IPS DF 6.9 (cell line): ENCODE results near the gene HSD3B7.

Source experiments
- DNase-seq: peaks from one replicate; pipeline ENCODE4 v3.0.0-alpha.2; 2013; ENCODE audit warnings: low read depth, low spot score
- H3K27ac ChIP-seq: one replicate; pipeline ENCODE4 v1.5.1; 2013; ENCODE audit warnings: low read length, control low read depth
- H3K27me3 ChIP-seq: 2 replicates; pipeline ENCODE4 v1.6.1; 2013; ENCODE audit warnings: mild to moderate bottlenecking, low read length; ENCODE audit not compliant: control insufficient read depth, insufficient read depth
- H3K36me3 ChIP-seq: 2 replicates; pipeline ENCODE4 v1.6.1; 2013; ENCODE audit warnings: low read length; ENCODE audit not compliant: control insufficient read depth, insufficient read depth
- H3K4me1 ChIP-seq: 2 replicates; pipeline ENCODE4 v1.6.1; 2013; ENCODE audit warnings: low read length; ENCODE audit not compliant: control insufficient read depth, insufficient read depth
- H3K4me3 ChIP-seq: 2 replicates; pipeline ENCODE4 v1.5.1; 2013; ENCODE audit warnings: mild to moderate bottlenecking, low read length
- H3K9me3 ChIP-seq: 2 replicates; pipeline ENCODE4 v1.6.1; 2013; ENCODE audit warnings: low read length, inconsistent platforms; ENCODE audit not compliant: control insufficient read depth, insufficient read depth
- WGBS: extraction: QIAGEN DNeasy Blood & Tissue Kit; methylation state at CpG from one replicate; pipeline ENCODE4 v1.1.7; 2013; ENCODE audit warnings: mixed read lengths, missing lambda C conversion rate; ENCODE audit not compliant: insufficient read length, insufficient coverage; 5-methylcytosine and 5-hydroxymethylcytosine counted together

Gene HSD3B7

DNA sequence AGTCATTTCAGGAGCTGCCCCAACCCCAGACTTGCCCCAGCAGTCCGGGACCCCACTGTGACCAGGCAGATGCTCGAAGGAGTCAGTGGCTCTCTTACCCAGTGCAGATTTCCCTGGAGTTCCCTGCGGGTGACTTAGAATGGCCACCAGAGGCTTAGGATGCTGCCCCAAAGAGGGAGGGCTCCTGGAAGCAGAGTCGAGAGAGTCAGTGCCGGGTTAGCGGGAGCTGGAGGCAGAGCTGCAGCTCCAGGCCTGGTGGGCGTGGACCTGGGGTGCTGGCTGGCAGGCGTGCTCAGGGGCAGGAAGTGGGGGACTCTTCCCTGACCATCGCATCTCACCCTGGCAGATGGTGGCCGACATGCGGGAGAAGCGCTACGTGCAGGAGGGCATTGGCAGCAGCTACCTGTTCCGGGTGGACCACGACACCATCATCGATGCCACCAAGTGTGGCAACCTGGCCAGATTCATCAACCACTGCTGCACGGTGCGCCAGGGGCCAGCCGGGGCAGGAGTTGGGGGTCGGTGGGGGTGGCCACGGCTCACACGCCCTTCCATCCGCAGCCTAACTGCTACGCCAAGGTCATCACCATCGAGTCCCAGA is 1.6 kb upstream of the HSD3B7 start:
- no peak for DNase-seq

DNA sequence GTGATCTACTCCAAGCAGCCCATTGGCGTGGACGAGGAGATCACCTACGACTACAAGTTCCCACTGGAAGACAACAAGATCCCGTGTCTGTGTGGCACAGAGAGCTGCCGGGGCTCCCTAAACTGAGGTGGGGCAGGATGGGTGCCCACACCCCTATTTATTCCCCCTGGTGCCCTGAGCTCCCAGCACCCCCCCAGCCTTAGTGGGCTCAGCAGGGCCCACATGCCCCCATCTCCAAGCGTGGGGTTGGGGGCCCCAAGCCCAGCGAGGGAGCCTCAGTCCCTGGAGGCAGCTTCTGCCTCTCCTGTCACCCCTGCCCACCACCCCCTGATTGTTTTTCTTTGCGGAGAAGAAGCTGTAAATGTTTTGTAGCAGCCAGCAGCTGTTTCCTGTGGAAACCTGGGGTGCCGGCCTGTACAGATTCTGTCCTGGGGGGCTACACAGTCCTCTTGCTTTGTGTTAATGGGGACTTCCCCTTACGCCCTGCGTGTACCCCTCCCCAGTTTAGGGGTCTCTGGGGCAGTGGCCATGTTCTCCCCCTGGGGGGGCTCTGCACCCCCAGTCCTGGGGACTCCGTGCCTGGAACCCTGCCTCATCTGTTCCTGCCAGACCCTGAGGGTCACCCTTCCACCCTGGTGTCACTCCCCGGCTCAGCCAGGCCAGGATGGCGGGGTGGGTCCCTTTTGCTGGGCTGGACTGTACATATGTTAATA is 953 bp upstream of the HSD3B7 start:
- WGBS = no CpG with 5 or more reads among the region's 14 CpGs
- Histone ChIP-seq H3K27ac (no peak overlapping the region), H3K36me3 (peaks cover 24% of the 10 kb centered on the region), H3K9me3 (no peaks in the 10 kb centered on the region), H3K27me3 (no peaks in the 10 kb centered on the region), H3K4me3 (no peak overlapping the region), H3K4me1 (peaks cover 2% of the 10 kb centered on the region; the same call in 1 of the 2 replicates)
- DNase-seq = no peak

More for the DNA sequence above, 1.6 kb upstream of the HSD3B7 start:
- H3K9me3 ChIP-seq = no peaks in the 10 kb centered on the region
- no peak overlapping the region for H3K27ac ChIP-seq
- no CpG with 5 or more reads among the region's 25 CpGs for WGBS
- H3K36me3 ChIP-seq = peaks cover 31% of the 10 kb centered on the region
- no peak overlapping the region for H3K4me3 ChIP-seq
- peaks cover 2% of the 10 kb centered on the region; the same call in 1 of the 2 replicates for H3K4me1 ChIP-seq
- no peaks in the 10 kb centered on the region for H3K27me3 ChIP-seq

DNA sequence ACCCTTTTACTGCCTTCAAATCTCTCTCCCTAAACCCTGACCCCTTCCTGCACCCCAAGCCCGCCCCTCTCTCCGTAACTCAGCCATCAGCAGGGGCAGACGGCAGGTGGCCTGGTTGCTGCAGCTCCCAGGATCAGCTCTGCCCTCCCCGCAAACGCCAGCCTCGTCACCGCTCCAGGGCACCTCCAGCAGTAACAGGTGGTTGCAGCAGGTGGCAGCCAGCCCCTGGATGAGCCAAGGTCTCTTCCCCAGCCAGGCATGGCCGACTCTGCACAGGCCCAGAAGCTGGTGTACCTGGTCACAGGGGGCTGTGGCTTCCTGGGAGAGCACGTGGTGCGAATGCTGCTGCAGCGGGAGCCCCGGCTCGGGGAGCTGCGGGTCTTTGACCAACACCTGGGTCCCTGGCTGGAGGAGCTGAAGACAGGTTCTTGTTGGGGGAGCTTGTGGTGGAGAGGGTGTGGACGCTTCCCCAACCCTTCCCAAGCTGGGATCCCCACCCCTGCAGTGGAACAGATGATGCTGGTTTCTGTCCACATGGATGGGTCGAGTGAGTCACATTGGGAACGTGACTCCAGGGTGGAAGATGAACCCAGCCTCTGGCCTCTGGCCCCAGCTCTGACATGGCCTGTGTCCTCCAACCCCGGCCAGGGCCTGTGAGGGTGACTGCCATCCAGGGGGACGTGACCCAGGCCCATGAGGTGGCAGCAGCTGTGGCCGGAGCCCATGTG is 558 bp downstream of the HSD3B7 start:
- DNase-seq = no peak
- no peak overlapping the region; the same call in 1 of the 2 replicates for H3K4me3 ChIP-seq
- peaks cover 2% of the 10 kb centered on the region; the same call in 1 of the 2 replicates for H3K4me1 ChIP-seq
- no peaks in the 10 kb centered on the region for H3K9me3 ChIP-seq
- peaks cover 12% of the 10 kb centered on the region for H3K36me3 ChIP-seq
- WGBS = no CpG with 5 or more reads among the region's 20 CpGs
- no peak overlapping the region for H3K27ac ChIP-seq
- H3K27me3 ChIP-seq = no peaks in the 10 kb centered on the region

DNA sequence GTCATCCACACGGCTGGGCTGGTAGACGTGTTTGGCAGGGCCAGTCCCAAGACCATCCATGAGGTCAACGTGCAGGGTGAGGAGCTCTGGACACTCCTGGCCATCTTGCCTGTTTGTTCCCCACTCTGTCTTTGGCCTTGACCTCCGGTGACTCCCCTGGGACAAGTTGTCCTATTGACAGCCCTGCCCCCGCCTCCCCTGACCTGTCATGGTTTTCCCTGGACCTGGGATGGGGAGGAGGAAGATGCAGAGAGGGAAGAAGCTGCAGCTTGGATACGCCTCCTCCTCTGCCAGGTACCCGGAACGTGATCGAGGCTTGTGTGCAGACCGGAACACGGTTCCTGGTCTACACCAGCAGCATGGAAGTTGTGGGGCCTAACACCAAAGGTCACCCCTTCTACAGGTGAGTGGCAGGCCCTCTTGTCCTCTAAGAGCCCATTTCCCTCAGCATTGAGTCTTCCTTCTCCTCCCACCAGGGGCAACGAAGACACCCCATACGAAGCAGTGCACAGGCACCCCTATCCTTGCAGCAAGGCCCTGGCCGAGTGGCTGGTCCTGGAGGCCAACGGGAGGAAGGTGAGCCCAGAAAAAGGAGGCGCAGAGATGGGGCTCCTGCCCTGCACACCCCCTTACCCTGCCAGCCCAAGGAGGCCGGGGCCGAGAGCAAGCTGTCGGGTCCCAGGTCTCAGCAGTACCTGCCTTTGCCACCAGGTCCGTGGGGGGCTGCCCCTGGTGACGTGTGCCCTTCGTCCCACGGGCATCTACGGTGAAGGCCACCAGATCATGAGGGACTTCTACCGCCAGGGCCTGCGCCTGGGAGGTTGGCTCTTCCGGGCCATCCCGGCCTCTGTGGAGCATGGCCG is 1.4 kb downstream of the HSD3B7 start:
- no peak for DNase-seq
- Histone ChIP-seq H3K9me3 (no peaks in the 10 kb centered on the region), H3K27ac (no peak overlapping the region), H3K36me3 (peaks cover 7% of the 10 kb centered on the region), H3K4me1 (peaks cover 2% of the 10 kb centered on the region; the same call in 1 of the 2 replicates), H3K27me3 (no peaks in the 10 kb centered on the region), H3K4me3 (no peak overlapping the region)
- no CpG with 5 or more reads among the region's 29 CpGs for WGBS

DNA sequence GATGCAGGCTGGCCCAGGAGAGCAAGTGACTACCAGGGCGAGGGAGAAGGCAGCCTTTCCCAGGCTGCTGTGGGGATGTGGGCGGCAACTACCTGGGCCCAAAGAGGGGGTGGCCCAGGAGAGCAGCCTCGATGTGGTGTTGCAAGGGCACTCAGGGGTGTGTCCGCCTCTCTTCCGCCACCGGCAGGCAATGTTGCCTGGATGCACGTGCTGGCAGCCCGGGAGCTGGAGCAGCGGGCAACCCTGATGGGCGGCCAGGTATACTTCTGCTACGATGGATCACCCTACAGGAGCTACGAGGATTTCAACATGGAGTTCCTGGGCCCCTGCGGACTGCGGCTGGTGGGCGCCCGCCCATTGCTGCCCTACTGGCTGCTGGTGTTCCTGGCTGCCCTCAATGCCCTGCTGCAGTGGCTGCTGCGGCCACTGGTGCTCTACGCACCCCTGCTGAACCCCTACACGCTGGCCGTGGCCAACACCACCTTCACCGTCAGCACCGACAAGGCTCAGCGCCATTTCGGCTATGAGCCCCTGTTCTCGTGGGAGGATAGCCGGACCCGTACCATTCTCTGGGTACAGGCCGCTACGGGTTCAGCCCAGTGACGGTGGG is 2.7 kb downstream of the HSD3B7 start:
- Histone ChIP-seq H3K9me3 (no peaks in the 10 kb centered on the region), H3K27me3 (no peaks in the 10 kb centered on the region), H3K27ac (no peak overlapping the region), H3K36me3 (peaks cover 4% of the 10 kb centered on the region), H3K4me1 (peaks cover 2% of the 10 kb centered on the region; the same call in 1 of the 2 replicates), H3K4me3 (no peak overlapping the region)
- WGBS = no CpG with 5 or more reads among the region's 30 CpGs
- DNase-seq = no peak

DNA sequence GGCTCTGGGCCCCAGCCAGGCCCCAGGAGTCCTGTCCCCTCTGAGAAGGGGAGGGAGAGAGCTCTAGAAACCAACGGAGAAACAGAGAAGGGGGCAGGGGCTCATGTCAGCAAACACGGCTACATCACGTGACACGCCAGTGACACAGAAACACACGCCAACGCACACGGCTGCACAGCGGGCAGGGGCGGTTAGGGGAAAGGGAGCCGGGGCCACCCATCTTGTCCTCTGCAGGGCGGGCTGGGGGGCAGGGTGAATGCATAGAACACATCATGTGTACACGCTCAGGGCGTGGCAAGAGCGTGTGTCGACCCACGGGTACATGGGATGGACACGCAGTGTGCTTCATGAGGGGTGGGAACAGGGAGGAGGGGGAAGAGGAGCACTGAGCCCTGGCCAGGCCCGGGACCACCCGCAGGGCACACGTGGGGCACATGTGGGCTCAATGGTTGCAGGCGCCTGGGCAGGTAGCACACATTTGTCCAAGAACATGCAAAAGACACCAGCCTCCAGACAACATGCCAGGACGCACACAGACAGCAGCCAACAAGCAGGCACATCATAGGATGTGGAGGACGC is 4.6 kb downstream of the HSD3B7 start:
- Histone ChIP-seq H3K4me3 (no peak overlapping the region), H3K27me3 (no peaks in the 10 kb centered on the region), H3K36me3 (no peaks in the 10 kb centered on the region), H3K9me3 (no peaks in the 10 kb centered on the region), H3K4me1 (peaks cover 2% of the 10 kb centered on the region; the same call in 1 of the 2 replicates), H3K27ac (no peak overlapping the region)
- no CpG with 5 or more reads among the region's 23 CpGs for WGBS
- DNase-seq = no peak

DNA sequence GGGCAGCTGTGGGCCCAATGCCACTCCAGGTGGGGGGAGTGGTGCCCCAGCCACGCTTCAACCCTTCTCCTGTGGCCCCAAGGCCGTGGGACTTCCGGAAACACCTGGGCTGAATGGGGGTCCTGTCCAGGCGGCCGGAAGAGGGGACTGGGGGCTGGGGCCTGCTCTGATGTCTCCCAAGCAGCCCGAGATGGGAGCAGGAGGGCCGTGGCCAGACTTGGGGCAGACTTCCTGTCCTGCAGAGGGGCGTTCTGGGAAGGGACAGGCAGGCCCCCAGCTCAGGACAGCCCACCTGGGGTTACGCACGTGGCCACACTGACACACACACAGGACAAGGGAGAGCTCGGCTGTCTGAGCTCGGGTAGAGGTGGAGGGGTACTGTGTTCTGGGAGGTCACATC is 5.1 kb downstream of the HSD3B7 start:
- no peaks in the 10 kb centered on the region for H3K9me3 ChIP-seq
- H3K27ac ChIP-seq = no peak overlapping the region
- no CpG with 5 or more reads among the region's 12 CpGs for whole genome bisulfite sequencing
- H3K4me3 ChIP-seq = no peak overlapping the region
- no peaks in the 10 kb centered on the region for H3K4me1 ChIP-seq
- no peaks in the 10 kb centered on the region for H3K36me3 ChIP-seq
- DNase-seq = no peak
- no peaks in the 10 kb centered on the region for H3K27me3 ChIP-seq

DNA sequence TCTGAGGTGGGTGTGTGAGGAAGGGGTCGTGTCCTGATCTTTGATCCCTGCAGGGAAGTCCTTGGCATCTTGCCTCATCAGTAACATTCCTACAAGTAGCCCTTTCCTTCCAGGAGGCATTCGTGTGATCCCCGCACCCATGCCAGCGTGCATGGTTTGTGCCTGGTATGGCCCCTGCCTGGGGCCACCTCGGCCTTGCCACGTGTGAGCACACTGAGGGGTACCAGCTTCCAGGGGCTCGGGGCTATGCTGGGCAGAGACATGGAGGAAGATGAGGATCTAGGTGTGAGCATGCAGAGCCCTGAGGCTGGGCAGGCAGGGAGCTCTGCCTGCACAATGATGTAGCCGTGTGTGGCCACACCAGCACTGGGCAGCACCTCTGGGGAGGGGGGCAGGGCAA is 6.0 kb downstream of the HSD3B7 start:
- no CpG with 5 or more reads among the region's 8 CpGs for WGBS
- Histone ChIP-seq H3K27ac (no peak overlapping the region), H3K4me3 (no peak overlapping the region), H3K27me3 (no peaks in the 10 kb centered on the region), H3K36me3 (no peaks in the 10 kb centered on the region), H3K4me1 (no peaks in the 10 kb centered on the region), H3K9me3 (no peaks in the 10 kb centered on the region)
- no peak for DNase-seq

DNA sequence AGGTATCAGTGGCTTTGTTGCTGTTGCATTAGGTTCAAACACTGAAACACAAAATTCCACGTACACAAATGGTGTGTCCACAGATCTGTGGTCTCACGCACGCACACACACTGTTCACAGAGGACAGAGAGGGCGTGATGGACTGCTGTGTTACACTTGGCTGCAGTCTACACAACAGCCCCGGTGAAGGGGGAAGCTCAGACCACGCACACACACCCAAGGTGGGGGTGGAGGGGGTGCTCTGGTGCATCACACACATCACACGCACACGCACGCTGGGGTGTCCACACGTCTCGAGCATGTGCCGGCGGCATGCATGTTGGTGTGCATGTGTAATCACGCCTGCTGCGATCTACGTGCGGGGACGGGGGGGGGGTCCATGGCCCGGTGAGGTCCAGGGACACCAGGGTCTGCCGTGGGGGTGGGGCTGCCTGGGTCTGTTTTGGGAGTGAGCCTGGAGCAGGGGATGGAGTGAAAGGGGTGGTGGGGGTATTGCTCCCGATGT is 7.3 kb downstream of the HSD3B7 start:
- Histone ChIP-seq H3K36me3 (no peaks in the 10 kb centered on the region), H3K9me3 (no peaks in the 10 kb centered on the region), H3K27ac (no peak overlapping the region), H3K4me1 (no peaks in the 10 kb centered on the region), H3K4me3 (no peak overlapping the region), H3K27me3 (no peaks in the 10 kb centered on the region)
- DNase-seq = no peak
- WGBS = no CpG with 5 or more reads among the region's 21 CpGs
